Stimulated activated CD8-positive, alpha-beta memory T cell treated with anti-CD3 and anti-CD28 coated beads, Interleukin-2, amount 100 ng/mL, for 48 hours (primary cell): Measurements from ENCODE around the gene MECR.

Source experiments
- DNase-seq, 2 donors: peaks; one replicate each; pipeline ENCODE4 v3.0.0-alpha.2; 2020; ENCODE audit warnings: low read depth in 2 of 2

The MECR gene, protein sequence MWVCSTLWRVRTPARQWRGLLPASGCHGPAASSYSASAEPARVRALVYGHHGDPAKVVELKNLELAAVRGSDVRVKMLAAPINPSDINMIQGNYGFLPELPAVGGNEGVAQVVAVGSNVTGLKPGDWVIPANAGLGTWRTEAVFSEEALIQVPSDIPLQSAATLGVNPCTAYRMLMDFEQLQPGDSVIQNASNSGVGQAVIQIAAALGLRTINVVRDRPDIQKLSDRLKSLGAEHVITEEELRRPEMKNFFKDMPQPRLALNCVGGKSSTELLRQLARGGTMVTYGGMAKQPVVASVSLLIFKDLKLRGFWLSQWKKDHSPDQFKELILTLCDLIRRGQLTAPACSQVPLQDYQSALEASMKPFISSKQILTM

GRCh38 chr1:29230553-29231378 lies at the start of gene MECR:
Gene MECR (minus strand): TSS chr1:29230934. CDS start chr1:29230906, 28 bp downstream.
- DNase-seq: peak; percentile 91 to 95

DNA sequence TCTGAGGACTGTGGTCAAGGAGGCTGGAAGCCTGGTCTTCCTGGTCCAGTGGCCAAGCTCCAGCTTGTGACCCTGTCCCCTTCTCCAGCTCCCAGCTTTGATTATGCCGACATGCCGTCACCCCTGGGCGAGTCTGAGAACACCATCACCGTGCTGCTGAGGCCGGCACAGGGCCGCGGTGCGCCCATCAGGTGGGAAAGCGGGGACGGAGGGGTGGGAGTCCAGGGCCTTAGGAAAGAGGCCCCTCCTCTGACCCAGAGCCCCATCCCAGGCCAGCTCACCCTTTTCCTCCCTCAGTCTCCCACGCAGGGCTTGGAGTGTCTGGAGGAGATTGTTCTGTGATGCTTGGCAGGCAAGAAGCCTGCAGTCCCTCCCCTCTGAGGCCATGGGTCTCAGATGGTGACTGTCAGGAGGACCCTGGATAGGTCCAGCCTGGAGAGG lies 49.2 kb upstream of the MECR start:
- DNase-seq: no peak

DNA sequence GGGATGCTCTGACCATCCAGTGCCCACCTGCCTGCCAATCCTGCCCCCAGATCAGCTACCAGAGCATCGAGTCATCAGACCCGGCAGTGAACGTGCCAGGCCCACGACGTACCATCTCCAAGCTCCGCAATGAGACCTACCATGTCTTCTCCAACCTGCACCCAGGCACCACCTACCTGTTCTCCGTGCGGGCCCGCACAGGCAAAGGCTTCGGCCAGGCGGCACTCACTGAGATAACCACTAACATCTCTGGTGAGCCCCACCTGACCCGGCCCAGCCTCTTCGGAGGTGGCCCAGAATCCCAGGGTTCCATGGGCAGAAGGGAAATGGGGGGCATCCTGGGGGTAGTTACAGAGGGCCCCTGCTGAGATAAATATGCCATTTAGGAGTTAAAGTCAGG lies 48.7 kb upstream of the MECR start:
- DNase-seq: no peak

DNA sequence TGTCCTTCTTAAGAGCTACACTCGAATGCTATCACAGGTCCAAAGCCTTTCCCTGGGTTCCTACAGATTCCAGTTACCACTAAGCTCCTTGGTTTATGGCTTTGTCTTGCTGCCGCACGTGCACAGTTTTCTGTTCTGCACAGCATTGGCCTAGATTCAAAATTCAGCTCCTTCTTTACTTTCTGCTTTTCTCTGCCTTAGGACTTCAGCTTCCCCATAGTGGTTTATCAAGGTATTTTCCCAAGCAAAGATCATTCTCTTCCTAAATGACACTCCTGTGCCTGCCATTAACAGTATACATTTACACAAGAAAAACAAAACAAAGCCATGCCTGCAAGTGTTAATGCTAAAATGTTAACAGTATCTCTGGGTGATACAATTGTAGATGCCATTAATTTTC lies 47.4 kb upstream of the MECR start:
- no peak for DNase-seq

GRCh38 chr1:29275435-29275834 lies 44.7 kb upstream of the MECR start:
- no peak for DNase-seq

DNA sequence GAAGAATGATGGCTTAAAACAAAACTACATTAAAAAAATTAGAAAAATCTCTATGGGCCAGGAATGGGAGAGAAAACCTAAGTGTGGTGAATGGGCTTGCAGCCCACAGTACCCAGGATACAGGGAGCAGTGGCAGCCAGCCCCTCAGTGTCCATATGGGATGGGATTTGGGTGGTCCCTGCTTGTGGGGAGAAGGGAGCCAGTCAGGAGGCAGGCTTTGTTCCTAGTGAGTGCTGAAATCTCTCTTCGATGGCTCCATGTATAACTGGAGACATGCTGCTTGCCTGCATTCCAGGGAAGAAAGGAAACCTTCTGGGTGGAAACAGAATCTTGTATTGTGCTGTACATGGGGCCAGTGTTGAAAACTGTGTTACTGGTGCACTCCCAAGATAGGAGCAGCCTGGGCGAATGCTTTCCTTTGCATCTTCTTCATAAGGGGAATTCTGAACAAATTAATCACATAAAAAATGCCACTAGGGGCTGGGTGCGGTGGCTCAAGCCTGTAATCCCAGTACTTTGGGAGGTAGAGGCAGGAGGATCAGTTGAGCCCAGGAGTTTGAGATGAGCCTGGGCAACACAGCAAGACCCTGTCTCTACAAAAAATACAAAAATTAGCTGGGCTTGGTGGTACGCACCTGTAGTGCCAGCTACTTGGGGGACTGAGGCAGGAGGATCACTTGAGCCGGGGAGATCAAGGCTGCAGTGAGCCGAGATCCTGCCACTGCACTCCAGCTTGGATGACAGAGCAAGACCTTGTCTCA lies 41.6 kb upstream of the MECR start:
- no peak for DNase-seq

DNA sequence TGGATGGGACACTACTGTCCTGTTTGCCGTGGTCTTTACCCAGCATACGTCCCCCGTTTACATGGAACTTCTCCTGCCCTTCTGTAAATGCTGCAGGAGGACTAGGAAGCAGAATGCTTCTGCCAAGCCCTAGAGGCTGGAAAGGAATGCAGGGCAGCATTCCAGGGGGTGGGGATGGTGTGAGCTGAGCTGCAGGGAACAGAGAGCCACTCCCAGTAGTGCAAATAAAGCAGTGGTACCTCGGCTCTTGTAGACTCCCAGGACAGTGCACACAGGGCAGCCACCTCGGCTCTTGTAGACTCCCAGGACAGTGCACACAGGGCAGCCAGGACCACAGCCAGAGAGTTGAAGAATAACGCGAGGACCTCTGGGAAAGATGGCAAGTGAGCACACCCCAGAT lies 41.0 kb upstream of the MECR start:
- no peak for DNase-seq

DNA sequence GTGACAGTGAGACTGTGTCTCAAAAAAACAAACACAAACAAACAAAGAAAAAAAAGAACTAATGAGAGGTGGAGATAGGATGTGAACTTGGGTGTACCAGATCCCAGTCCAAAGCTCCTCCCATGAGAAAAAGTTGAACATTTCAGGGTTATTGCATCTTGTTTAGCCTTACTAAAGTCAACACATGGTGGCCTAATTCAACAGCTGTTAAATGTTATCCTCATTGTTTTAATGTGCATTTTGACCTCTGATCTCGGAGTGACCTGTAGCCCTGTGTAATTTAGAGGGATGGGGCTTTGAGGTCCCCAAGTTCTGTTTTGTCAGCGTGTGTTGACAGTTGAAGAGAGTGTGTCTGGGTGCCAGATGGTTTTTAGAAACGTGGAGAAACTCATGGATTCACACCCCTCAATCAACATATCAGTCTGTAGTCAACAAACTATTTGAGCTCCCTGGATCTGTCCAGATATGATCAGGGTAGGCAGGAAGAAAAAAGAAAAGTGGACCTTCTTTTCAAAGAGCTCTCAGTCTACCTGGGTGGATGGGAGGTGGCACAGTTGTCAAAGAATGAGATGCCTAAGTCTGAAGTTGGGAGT lies 40.3 kb upstream of the MECR start:
- DNase-seq: no peak

DNA sequence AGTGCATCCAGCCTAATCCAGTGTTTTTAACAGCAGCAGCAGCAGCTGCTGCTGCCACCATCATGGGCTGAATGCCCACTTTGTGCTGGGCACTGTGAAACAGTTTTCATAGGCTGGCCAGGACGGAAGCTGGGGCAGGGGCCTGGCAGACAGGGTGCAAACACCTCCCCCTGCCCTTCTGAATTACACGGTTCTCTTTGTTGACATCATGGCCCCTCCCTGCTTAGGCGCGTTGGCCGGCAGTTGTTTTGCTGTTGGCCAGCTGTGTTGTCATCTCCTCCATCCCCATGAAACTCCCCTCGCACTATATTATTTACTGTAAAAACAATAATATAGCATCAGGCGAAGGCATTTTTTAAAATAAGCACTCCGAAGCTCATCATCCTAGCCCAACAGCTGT lies 38.6 kb upstream of the MECR start:
- no peak for DNase-seq

- no peak for DNase-seq
Observed at GRCh38 chr1:29267321-29268070, 36.8 kb upstream of the MECR start.

GRCh38 chr1:29266912-29267311 lies 36.2 kb upstream of the MECR start:
- DNase-seq: no peak

DNA sequence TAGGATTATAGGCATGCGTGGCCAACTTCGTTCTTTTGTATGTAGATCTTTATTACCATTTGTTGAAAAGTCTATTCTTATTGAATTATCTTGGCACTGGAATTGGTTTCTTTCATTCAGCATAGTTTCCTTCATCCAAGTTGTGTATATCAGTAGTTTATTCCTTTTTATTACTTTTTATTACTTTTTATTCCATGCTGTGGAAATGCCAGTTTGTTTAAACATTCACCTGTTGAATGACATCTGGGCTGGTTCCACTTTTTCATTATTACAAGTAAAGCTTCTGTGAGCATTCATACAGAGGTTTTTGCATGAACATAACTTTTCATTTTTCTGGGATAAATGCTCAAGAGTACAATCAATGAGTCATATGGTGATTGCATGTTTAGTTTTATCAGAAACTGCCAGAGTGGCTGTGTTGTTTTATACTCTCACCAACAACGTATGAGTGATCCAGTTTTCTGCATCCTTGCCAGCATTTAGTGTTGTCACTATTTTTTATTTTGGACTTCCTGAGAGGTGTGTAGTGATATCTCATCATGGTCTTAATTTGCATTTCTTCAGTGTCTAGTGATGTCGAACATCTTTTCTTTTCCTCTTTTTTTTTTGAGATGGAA lies 34.1 kb upstream of the MECR start:
- no peak for DNase-seq

DNA sequence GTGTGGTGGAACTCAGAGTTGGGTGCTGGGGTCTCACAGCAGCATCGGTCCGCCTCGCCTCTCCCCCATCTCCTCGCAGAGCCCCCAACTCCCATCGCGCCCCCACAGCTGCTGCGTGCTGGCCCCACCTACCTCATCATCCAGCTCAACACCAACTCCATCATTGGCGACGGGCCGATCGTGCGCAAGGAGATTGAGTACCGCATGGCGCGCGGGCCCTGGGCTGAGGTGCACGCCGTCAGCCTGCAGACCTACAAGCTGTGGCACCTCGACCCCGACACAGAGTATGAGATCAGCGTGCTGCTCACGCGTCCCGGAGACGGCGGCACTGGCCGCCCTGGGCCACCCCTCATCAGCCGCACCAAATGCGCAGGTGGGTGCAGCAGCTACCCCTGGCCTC lies 29.8 kb upstream of the MECR start:
- DNase-seq: no peak

GRCh38 chr1:29259802-29260441 lies 29.2 kb upstream of the MECR start:
- DNase-seq: peak in 1 of 2 donors; percentile 29

DNA sequence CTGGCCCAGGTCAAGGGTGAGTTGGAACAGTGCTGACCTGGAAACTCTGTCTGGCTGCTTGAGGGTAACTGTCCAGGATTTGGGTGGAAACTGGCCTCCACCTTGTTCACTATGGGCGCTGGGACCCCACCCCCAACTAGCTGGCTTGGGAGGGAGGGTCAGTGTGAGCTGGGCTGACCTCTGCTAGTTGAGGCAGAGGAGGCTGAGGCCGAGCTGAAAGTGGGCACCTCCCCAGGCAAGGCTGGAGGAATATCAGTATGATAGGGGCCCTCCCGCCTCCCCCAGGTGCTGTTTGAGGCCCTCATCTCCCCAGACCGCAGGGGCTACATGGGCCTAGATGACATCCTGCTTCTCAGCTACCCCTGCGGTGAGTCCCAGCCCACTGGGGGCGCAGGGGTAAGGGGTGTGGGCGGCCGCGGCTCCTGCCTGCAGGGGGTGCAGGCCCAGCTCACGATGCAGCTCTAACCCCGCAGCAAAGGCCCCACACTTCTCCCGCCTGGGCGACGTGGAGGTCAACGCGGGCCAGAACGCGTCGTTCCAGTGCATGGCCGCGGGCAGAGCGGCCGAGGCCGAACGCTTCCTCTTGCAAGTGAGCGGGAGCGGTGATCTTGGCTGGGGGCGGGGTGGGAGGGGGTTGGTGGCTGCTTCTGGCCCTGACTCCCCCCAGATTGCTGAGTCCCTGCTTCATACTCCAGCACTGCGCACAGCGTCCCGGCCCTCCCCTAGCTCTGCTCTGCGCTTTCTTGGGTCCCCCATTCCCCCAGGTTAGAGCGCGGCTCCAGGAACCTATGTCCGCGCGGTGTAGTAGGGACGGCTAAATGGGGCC lies 28.5 kb upstream of the MECR start:
- DNase-seq: no peak

GRCh38 chr1:29258189-29258975 lies 27.6 kb upstream of the MECR start:
- no peak for DNase-seq

- no peak for DNase-seq
Observed at GRCh38 chr1:29256979-29257804, 26.5 kb upstream of the MECR start.

- no peak for DNase-seq
Observed at GRCh38 chr1:29256394-29256793, 25.7 kb upstream of the MECR start.
